ENCODE results near the gene LTBP1. TPM values are rescaled to one million over a fixed set of nuclear protein-coding genes. Genes with fewer than 3 reads are reported as not detected.

The LTBP1 gene
- total RNA-seq, 1 experiment from 2014 or later, result 28.5 TPM

GRCh38 chr2:33420726-33421125 lies 474.0 kb downstream of the LTBP1 start:
- H3K56ac ChIP-seq (ENCODE audit: insufficient read length, low read depth, low read length), result no peak overlapping the region
- H3K79me2 ChIP-seq (ENCODE audit: insufficient read depth, low read length), result no peaks in the 10 kb centered on the region
- no peaks in the 10 kb centered on the region for H3K27me3 Mint-ChIP-seq (ENCODE audit: low read depth)
- H4K91ac ChIP-seq (ENCODE audit: insufficient read length, low read depth, low read length), result no peak overlapping the region
- no peaks in the 10 kb centered on the region for H4K20me1 ChIP-seq (ENCODE audit: control insufficient read depth, insufficient read depth, insufficient read length)
- no CpG with 5 or more reads among the region's 4 CpGs for WGBS (ENCODE audit: extremely low coverage, insufficient read length, low lambda C conversion rate)
- H3K14ac ChIP-seq (ENCODE audit: insufficient read depth, low read length), result no peak overlapping the region
- H2BK12ac ChIP-seq (ENCODE audit: insufficient read length, low read depth, low read length), result no peak overlapping the region
- H2BK5ac ChIP-seq (ENCODE audit: insufficient read length, low read length), result no peak overlapping the region
- H2BK20ac ChIP-seq (ENCODE audit: low read depth, low read length, poor library complexity, severe bottlenecking), result no peak overlapping the region
- H3K23me2 ChIP-seq (ENCODE audit: insufficient read length, low read depth, low read length, poor library complexity, severe bottlenecking), result no peaks in the 10 kb centered on the region
- H3K9me3 ChIP-seq (ENCODE audit: control insufficient read depth, low read depth, low read length), result no peaks in the 10 kb centered on the region
- no peak overlapping the region for H3K4ac ChIP-seq (ENCODE audit: low read depth, low read length)
- no peak overlapping the region for H4K5ac ChIP-seq (ENCODE audit: insufficient read length, low read depth, low read length)
- peaks cover 4 to 6% of the 10 kb centered on the region in 2 experiments; a peak in 3 of 4 replicates for H3K4me1 Mint-ChIP-seq
- H3K9ac ChIP-seq (ENCODE audit: extremely low read depth, insufficient read length, low read length), result no peak overlapping the region
- H3K4me2 ChIP-seq (ENCODE audit: insufficient read depth, insufficient read length, low read length), result no peak overlapping the region
- H3K27ac ChIP-seq (ENCODE audit: insufficient read length, low read depth, low read length), result no peak overlapping the region
- no peaks in the 10 kb centered on the region for H3K79me1 ChIP-seq (ENCODE audit: insufficient read depth, low read depth, low read length, poor library complexity, severe bottlenecking)
- H3K27ac Mint-ChIP-seq, result no peak overlapping the region; a peak in 1 of 7 replicates
- peaks cover 0 to 2% of the 10 kb centered on the region in 2 experiments; a peak in 1 of 5 replicates for H3K9me3 Mint-ChIP-seq
- DNase-seq, result no peak
- no peak overlapping the region for H3K18ac ChIP-seq (ENCODE audit: insufficient read length, low read depth, low read length)
- no peak overlapping the region for H3T11ph ChIP-seq (ENCODE audit: low read length)
- H3K36me3 Mint-ChIP-seq (ENCODE audit: insufficient read depth in 1 of 3, low read depth in 3 of 3), result no peaks in the 10 kb centered on the region; a peak in 1 of 7 replicates
- H2BK120ac ChIP-seq (ENCODE audit: low read depth, low read length, poor library complexity, severe bottlenecking), result no peak overlapping the region
- no peak overlapping the region for H4K8ac ChIP-seq (replicated peaks; ENCODE audit: insufficient read length, low read depth, low read length)
- H3K27me3 ChIP-seq (ENCODE audit: insufficient read depth, low read length), result no peaks in the 10 kb centered on the region
- no peak overlapping the region for H2AK5ac ChIP-seq (ENCODE audit: insufficient read length, low read length)
- H3K23ac ChIP-seq (ENCODE audit: insufficient read length, low read depth, low read length), result no peak overlapping the region
- TF ChIP-seq, protein P1, sequence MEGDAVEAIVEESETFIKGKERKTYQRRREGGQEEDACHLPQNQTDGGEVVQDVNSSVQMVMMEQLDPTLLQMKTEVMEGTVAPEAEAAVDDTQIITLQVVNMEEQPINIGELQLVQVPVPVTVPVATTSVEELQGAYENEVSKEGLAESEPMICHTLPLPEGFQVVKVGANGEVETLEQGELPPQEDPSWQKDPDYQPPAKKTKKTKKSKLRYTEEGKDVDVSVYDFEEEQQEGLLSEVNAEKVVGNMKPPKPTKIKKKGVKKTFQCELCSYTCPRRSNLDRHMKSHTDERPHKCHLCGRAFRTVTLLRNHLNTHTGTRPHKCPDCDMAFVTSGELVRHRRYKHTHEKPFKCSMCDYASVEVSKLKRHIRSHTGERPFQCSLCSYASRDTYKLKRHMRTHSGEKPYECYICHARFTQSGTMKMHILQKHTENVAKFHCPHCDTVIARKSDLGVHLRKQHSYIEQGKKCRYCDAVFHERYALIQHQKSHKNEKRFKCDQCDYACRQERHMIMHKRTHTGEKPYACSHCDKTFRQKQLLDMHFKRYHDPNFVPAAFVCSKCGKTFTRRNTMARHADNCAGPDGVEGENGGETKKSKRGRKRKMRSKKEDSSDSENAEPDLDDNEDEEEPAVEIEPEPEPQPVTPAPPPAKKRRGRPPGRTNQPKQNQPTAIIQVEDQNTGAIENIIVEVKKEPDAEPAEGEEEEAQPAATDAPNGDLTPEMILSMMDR (conservative IDR thresholded peaks at IDR 0.05), result no peak
- H3K4me3 Mint-ChIP-seq, result no peak overlapping the region
- no peaks in the 10 kb centered on the region; the same call in 1 of the 2 replicates for H3K4me1 ChIP-seq (ENCODE audit: insufficient read depth, low read length)
- no peak overlapping the region for H2BK15ac ChIP-seq (ENCODE audit: low read depth, low read length)
- no peak overlapping the region for H2AFZ ChIP-seq (ENCODE audit: low read length)
